HG03280 (cell line): ENCODE results near the gene SEMA4D.

Source experiments
- ATAC-seq: cut with Tn5 transposase; IDR thresholded peaks from one replicate; pipeline ENCODE4 v1.9.1; 2021; ENCODE audit warnings: mild to moderate bottlenecking, moderate library complexity; ENCODE audit not compliant: unreplicated experiment

SEMA4D gene

GRCh38 chr9:89501311-89501898 lies 3.5 kb upstream of the SEMA4D start:
- ATAC-seq, result no peak

- ATAC-seq, result no peak
These were observed 2.1 kb upstream of the SEMA4D start for GRCh38 chr9:89500008-89500407.

- no peak for ATAC-seq
These were observed 1.1 kb upstream of the SEMA4D start for GRCh38 chr9:89498852-89499480.

- ATAC-seq, result peak; percentile 38
These were observed 503 bp downstream of the SEMA4D start for GRCh38 chr9:89497257-89497963.

GRCh38 chr9:89496645-89497256 lies 1.2 kb downstream of the SEMA4D start:
- ATAC-seq, result no peak

- ATAC-seq, result no peak
These were observed 1.9 kb downstream of the SEMA4D start for GRCh38 chr9:89495824-89496560.

- no peak for ATAC-seq
These were observed 3.7 kb downstream of the SEMA4D start for GRCh38 chr9:89494199-89494598.

GRCh38 chr9:89493671-89494070 lies 4.2 kb downstream of the SEMA4D start:
- ATAC-seq, result no peak

- no peak for ATAC-seq
These were observed 4.7 kb downstream of the SEMA4D start for GRCh38 chr9:89493181-89493580.

- ATAC-seq, result no peak
These were observed 5.3 kb downstream of the SEMA4D start for GRCh38 chr9:89492586-89492985.

- ATAC-seq, result no peak
These were observed 6.2 kb downstream of the SEMA4D start for GRCh38 chr9:89491694-89492093.

- no peak for ATAC-seq
These were observed 8.1 kb downstream of the SEMA4D start for GRCh38 chr9:89489548-89490530.

GRCh38 chr9:89488936-89489335 lies 9.0 kb downstream of the SEMA4D start:
- no peak for ATAC-seq

GRCh38 chr9:89488131-89488530 lies 9.8 kb downstream of the SEMA4D start:
- ATAC-seq, result no peak

GRCh38 chr9:89486681-89487080 lies 11.2 kb downstream of the SEMA4D start:
- no peak for ATAC-seq

GRCh38 chr9:89484475-89485404 lies 13.2 kb downstream of the SEMA4D start:
- peak; percentile 43 for ATAC-seq

- peak; percentile 68 for ATAC-seq
These were observed 14.1 kb downstream of the SEMA4D start for GRCh38 chr9:89483592-89484474.

- ATAC-seq, result no peak
These were observed 15.0 kb downstream of the SEMA4D start for GRCh38 chr9:89482901-89483361.
